HG03060 (cell line): ENCODE results near the gene SOBP.
"Not testable (repeated sequence)": the region's sequence is repeated elsewhere in the genome, so short reads cannot be mapped to it uniquely, and the experiment has no call there.

Experiments
- ATAC-seq: cut with Tn5 transposase; IDR thresholded peaks from one replicate; pipeline ENCODE4 v1.9.1; 2021; ENCODE audit warnings: low read depth, moderate number of reproducible peaks; ENCODE audit not compliant: unreplicated experiment

SOBP gene

DNA sequence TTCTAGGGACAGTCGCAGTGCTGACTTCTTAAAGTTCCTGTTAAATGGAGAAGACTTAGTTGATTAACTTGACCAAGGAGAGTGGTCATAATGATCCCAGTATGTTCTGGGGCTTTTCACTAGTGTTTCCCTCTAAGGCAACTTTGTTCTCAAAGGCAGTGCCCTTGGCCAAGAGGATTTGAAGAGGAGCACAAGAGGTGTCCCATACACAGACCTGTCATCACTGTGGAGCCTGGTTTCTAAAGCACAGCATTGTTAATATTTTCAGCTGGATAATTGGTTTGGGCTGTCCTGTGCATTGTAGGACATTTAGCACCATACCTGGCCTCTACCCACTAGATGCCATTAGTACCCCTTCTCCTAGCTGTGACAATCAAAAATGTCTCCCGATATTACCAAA, 30.8 kb downstream of the SOBP start:
- not testable (repeated sequence) for ATAC-seq

DNA sequence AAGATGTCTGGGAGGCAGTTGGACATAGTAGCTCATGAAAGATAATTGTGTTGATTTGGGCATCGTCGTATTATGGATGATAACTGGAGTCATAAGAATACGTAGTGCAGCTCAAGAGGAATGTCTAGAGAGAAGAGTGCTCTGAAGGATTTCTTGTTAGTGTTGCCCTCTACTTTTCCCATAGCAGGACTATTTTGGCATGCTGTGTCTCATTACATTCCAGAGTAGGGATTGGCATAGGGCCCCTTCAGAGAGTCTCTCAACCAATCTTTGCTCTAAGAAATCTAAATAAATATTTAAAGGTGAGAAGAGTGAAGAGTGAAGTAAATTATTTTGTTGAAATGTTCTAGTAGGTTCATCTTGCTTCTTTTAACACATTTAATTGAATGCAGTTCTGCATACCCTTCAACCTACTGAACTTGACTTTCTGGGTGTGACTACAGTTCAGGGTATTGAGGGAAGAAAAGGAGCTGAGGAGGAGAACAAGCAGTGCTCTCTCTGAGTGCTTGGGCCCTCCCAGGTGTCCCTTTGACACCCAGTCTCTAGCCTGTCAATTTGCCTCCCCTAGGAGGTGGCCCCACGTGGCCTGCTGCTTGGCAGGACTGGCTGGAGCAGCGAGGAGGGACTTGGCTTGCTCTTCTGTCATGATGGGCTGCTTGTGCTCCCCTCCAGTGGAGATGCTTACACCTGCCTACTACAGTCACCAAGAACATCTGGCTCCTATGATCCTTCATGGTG, 33.3 kb downstream of the SOBP start:
- ATAC-seq = no peak

DNA sequence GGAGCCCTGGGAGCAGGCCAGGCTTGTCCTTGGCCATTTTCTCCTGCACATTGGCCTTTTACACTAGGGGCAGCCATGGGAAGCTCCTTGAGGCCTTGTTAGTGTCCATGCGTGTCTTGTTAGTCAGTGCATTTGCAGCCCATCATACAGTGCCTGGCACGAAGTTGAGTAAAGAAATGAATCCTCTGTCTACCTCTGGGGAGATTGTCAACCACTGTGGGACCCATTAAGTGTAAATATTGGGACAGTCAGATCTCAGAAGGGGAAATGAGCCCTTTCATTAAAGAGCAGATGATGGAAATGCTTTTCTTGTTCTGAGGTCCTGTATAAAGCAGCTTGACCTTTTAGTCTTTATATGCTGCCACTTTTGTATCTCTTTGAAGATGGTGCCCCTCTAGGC, 33.9 kb downstream of the SOBP start:
- ATAC-seq = no peak

DNA sequence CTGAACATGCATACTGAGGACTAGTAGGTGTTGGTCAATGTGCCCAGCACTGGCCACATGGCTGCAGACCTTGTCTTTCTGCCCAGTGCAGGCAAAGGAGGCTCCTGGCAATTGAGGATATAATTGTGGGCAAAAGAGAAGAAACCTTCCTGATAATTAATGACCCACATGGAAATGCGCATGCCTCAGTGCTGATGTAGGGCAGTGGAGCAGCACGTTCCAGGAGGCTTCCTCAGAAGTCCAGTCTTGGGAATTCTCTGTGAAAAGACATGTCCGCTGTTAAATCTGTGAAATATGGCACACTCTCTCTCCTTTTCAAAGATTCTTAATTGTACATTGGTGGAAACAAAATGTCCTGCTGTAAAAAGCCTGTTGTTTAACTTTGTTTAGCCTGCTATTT, 34.7 kb downstream of the SOBP start:
- no peak for ATAC-seq

DNA sequence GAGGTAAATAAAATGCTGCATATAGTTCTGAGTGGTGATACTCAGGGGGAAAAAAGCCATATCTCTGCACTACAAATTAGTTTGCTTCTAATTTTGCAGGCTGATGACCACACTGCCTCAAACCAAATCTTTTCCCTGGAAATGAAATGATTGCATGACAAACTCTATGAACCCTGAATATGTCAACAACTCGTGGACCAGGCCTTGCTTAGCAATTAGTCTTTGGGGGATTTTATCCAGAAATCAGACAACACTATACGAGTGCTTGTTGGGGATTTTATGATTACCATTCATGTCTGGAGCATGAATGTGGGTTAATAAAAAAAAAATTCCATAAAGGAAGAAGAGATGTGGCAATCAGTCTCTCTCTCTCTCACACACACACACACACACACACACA, 42.0 kb downstream of the SOBP start:
- no peak for ATAC-seq

DNA sequence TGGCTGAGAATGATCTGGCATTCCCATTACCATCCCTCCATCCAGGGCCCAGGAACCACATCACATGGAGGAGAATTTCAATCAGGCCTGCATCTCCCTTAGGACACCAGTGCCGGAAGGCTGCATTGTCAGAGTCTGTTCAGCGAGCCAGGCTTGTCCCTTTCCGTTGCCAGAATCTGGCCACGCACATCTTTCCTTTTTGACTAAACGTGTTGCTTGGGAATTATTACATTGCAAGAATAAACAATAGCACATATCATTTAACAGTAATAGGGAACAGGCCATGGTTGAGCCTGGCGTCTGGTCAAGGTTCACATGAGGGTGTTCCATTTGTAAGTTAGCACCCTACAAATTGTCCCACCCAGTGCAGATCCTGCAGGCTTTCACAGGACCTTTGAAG, 42.8 kb downstream of the SOBP start:
- no peak for ATAC-seq

DNA sequence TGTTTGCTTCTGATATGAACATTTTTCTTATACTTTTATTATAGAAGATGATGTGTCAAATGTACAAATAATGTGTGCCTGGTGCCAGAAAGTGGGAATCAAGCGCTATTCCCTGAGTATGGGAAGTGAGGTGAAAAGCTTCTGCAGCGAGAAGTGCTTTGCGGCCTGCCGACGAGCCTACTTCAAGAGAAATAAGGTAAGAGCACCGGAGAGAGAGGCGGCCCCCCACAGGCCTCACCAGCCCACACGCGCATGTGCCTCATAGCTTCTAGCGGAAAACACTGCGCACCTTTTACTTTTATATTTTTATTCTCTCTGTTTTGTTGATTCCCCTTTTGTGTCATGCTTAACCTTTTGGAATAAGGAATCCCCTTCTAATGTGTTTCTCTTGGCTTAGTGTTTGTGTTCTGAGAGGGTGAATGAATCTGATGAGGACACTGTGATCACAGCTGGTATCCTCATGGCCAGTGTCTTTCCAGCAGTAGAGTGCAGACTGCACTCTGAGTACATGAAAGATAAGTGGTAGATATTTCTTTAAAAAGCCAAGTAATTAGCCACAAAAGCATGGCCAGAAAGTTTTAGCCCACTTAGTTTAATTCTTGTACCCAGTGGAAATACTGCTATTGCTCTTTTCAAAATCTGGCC, 43.6 kb downstream of the SOBP start:
- ATAC-seq = no peak

DNA sequence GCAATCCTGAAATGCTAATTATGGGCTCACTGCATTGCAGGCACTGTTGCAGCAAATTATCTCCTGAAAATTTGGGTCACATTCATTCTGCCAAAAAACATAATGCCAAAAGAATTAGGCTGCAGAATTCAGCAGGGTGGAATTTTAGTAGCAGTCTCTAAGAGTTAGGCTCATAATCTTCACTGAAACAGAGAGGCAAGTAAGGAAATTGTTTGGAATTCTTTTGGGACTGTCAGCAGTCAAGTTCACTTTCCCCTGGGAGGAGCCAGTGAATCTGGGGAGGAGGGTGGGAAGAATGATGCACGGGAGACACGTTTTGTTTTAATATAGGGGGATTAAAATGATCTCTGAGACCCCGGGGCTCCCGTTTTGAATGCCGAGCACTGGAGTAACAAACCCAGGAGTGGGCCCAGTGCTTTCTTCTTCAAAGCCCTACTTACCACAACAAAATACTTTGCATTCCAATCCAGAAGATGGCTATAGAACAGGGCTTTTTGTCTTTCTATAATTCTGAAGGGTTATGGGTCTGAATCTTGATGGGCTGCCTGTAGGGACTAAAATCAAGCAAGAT, 44.7 kb downstream of the SOBP start:
- ATAC-seq = no peak

DNA sequence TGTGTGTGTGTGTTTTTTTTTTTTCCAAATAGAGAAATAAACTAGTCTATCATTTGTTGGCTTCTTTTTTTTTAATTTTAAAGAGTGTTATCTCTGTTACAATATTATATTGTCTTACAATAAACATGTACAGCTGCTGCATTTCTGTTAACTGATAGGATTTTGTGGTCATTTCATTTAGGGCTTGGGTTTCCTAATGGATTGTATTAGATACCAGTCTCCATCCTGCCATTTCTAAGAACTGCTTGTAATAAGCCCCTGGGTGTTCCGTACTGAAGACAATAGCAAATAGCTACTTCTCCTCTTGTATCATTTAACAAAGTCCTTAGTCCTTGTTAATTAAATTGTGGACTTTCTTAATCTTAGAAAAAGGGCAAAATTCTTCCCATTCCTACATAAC, 45.7 kb downstream of the SOBP start:
- ATAC-seq = no peak

DNA sequence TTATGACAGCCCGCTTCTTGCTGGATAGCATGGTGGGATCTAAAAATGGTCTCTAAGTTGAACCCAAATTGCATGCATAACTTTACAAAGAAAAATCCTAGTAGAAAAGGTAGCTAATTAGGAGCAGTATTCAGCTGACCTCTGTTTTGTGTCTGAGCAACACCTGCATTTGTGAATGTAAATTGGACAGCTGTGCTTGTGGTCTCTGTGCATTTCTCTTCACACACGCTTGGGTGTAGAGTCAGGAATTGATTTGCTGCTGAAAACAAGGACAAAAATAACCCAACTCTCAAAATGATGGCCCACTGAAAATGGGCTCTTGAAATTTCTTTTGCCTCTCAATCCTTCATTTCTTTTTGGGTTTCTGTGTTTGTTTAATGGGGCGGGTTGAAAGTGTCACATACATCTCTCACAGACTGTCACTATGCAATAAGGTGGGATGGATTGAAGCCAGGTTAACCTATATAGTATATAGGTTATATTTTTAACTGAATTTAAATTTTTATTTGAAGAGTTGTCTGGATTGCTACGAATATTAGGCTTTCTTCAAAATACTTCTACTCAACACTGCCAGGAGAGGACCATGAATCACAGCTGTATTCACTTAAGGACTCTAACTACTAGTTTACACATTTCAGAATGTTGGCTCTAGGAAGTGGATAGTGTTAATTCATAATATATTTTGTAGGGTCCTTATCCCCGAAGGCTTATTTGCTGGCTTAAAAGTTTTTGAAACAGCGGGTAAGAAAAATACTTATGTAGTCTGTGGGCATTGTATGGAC, 46.5 kb downstream of the SOBP start:
- ATAC-seq = no peak

DNA sequence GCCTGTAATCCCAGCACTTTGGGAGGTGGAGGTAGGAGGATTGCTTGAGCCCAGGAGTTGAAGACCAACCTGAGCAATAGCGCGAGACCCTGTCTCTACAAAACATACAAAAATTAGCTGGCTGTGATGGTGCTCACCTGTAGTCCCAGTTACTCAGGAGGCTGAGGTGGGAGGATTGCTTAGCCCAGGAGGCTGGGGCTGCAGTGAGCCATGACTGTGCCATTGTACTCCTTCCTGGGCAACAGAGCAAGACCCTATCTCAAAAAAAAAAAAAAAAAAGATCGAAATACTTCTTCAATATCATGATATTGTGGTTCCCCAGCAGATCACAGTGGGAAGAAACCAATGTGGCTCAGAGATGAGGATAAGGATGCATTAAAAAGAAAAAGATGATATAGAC, 47.6 kb downstream of the SOBP start:
- no peak for ATAC-seq

DNA sequence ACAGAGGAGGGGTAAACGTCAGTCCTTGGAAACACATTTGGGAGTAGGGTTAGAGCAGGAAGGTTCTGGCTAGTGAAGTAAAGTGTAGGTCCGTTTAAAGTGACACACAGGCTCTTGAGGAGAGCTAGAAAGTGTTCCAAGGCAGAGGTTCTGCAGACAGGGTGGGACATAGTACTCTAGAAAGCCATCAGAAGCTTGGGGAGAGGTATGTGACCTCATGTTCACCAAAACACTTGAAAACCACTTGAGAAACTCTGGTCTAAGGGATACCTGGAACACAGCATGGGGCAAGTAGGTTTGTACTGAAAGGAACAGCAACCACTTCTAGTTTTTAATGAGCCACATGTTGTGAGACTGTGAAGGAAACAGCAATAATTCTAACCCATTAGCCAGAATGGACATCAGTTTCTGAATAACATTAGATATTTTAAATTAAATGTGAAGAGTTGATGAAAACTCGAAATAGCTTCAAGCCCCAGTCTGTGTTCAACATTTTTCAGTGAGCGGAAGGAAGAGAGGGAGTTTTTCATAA, 49.0 kb downstream of the SOBP start:
- no peak for ATAC-seq

DNA sequence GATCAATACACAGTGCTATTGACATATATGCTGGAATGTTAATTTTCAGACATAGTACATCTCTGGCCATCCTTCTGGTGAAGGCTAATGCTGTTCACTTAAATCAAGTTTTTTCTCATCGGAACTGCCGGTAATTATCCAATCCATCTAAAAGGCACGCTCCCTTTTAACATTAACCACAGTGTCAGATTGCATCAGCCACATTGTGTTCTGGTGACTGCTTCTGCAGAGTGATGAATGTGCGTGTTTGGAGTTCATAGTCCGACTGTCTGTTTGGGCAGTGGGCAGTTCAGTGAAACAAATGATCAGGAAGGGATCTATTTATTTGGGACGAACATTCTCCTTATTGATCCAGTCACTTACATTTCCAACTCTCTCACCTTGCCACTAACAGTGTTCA, 49.5 kb downstream of the SOBP start:
- ATAC-seq = no peak

DNA sequence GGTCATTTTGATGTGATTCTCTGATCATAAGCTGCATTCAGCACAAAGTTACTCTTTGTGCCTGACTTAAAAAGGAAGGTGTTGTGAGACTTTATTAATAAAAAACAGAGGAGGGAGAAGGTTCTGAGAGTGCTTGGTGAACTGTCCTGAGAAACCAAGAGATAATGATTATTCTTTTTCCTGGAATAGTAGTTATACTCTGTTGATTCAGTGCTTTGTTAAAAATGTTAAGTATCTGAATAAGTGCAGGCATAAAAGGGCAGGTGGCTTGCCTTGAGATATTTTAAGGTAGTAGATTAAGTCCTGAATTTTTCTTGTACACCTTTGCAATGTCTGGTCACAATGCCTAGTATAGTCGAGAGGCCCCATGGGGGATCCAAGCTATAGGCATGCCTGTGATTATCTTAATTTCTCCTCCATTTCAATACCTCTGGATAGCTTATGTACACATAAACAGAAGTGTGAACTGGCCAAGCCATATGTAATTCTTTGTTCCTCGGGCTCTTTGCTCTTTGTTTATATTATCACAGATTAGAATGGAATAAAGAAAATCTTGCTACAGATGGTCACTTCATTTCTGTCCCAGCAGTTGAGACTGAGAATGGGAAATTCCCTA, 50.0 kb downstream of the SOBP start:
- no peak for ATAC-seq

DNA sequence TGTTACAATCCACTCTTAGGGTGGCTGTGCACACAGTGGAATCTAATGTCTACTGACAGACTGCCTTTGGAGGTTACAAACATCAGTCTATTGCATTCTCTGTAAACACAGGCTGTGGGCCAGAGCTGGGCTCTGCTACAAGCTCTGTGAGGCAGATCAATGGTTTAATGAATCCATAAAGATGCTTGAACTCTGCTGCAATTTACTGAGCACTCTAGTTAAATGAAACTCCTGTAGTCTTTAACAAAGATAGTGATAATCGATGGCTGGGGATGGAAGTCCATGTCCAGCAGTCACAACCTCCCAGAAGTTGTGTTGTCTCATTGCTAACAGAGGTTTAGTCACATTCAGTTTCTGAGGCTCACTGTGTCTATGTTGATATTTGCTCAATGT, 50.5 kb downstream of the SOBP start:
- ATAC-seq = no peak

DNA sequence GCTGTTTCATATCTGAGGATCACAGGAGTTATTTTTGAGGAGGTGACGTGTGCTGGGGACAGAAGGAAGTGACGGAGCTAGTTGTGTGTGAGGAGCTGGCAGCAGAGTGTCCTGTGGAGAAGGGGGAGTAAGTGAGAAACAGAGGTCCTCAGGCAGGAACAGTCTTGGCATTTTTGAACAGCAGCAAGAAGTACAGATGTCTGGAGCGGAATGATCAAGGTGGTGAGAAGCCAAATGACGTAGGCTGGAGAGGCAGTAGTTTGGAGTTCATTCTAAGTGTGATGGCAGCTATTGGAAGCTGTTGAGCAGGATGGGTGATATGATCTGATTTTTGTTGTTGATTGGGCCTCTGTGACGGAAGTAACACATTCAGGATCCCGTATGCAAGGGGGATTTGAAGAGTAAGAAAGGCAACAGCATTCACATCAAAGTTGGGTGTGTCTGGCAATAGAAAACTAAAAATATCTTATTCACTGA, 52.3 kb downstream of the SOBP start:
- no peak for ATAC-seq

DNA sequence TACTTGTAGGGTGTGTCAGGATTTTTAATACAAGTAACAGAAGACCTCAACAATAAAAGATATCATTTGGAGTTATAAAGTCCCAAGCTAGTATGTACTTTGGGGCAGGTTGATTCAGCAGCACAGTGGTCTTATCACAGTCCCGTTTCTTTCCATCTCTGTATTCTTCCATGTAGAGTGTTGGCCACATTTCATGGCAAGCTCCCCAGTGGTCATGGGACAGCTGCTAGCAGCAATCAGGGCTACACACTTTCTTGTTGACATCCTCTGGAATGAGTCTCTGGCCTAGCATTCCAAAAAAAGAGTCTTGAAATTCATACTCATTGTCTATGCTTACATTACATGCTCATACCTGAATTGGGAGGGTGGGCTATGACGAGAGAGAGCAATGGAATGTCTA, 53.2 kb downstream of the SOBP start:
- ATAC-seq = no peak

DNA sequence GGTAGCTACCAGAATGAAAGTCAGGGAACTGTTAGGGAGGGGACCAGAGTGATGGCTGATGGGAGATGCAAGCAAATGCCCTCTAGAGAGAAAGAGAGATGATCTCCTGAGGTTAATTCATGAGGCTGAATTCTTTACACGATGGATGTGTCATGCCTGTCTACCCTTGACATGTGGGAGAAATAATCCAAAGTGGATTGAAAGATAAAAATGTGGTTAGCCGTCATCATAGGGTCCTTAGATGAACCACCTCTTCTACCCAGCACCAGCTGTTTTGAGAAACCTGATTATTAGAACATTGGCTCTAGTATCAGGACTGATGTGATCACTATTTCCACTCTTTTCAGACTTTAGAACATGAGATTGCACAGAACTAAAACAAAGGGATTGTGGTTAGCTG, 53.6 kb downstream of the SOBP start:
- no peak for ATAC-seq

DNA sequence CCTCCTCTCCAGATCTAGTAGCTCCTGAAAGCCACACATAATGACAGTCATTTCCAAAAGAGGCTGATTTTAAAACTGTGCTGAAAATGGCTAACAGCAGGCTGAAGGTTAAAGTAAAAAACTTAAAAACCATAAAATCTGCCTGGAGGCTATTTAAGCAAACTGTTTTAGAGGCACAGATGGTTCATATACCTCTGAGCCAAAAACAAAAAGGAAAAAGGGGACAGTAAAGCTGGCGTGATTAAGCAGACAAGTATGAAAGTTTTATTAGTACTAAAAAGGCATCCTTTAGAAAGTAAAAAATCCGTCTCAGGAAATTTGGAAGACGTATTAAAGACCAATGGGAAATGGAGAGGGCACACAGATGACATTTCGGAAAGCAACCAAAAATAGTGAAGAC, 55.8 kb downstream of the SOBP start:
- no peak for ATAC-seq

DNA sequence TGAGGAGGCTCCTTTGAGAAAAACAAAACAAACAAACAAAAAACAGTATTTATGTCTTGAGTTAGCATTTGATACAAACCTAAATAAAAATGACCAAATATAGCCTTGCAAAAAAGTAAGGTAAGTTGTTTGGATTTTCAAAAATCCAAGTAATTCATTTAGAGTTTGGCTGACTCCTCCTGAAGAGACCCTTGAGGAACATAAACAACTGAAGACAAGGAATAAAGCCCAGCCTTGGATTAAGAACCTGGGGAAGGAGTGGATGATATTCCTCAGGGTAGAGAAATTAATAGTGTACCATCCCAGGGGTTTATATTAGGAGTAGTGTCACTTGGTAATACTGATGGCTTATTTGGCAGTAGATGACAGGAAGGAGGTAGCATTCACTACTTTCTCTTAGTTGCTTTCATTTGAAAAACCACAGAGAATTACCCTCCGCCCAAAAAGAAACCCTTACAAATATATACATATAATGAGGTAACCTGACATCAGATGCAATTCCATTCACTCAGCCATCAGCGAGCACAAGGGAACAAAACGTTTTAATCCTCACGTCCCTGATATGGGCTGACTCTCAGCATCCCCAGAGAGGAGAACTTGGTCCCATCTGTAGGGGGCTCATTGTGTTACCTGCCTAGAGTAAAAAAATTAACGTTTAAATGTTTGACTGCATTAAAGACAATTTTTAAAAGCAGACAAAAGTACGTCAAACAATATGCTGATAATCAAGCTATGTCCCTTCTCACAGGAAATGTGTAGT, 57.0 kb downstream of the SOBP start:
- no peak for ATAC-seq
